CD14-positive monocyte (primary cell): ENCODE results near the gene HOXD11. TPM values are rescaled to one million over a fixed set of nuclear protein-coding genes. Genes with fewer than 3 reads are reported as not detected.

Source experiments
- DNase-seq, 3 donors: peaks; one replicate each; pipeline ENCODE4 v3.0.0-alpha.2; 2011 to 2022
- H2AFZ ChIP-seq: 2 replicates; pipeline ENCODE4 v1.6.0; 2012; ENCODE audit warnings: mild to moderate bottlenecking, low read depth, low read length, inconsistent platforms; ENCODE audit not compliant: insufficient read depth, poor library complexity, severe bottlenecking
- H3K27ac ChIP-seq, 2 donors: 1 replicate in 1 of 2; 2 replicates in 1 of 2; pipeline ENCODE4 v1.5.1; 2012 to 2013; ENCODE audit warnings: low read length in 2 of 2, control low read depth in 1 of 2, inconsistent platforms in 1 of 2, low read depth in 1 of 2, mild to moderate bottlenecking in 1 of 2
- H3K27me3 ChIP-seq, 2 donors: one replicate each; pipeline versions ENCODE4 v1.6.0 to v1.6.1; 2011 to 2013; ENCODE audit warnings: low read length in 2 of 2; ENCODE audit not compliant: control insufficient read depth in 2 of 2, insufficient read depth in 2 of 2
- H3K36me3 ChIP-seq, 2 donors: replicated peaks in 1 of 2; 1 replicate in 1 of 2; 2 replicates in 1 of 2; pipeline versions ENCODE4 v1.5.1 to v1.6.1; 2012 to 2013; ENCODE audit warnings: low read length in 2 of 2, control low read depth in 1 of 2, inconsistent platforms in 1 of 2, mild to moderate bottlenecking in 1 of 2; ENCODE audit not compliant: insufficient read depth in 2 of 2, control insufficient read depth in 1 of 2
- H3K4me1 ChIP-seq, 2 donors: 1 replicate in 1 of 2; 2 replicates in 1 of 2; pipeline versions ENCODE4 v1.5.1 to v1.6.1; 2012 to 2013; ENCODE audit warnings: low read length in 2 of 2, control low read depth in 1 of 2, inconsistent platforms in 1 of 2, mild to moderate bottlenecking in 1 of 2, moderate library complexity in 1 of 2; ENCODE audit not compliant: insufficient read depth in 2 of 2, control insufficient read depth in 1 of 2
- H3K4me2 ChIP-seq: replicated peaks from 2 replicates; pipeline ENCODE3; 2012; ENCODE audit warnings: low read length, moderate library complexity, mild to moderate bottlenecking; ENCODE audit not compliant: poor library complexity, severe bottlenecking; ENCODE audit errors: extremely low read depth
- H3K4me3 ChIP-seq, 3 experiments: fragments of 200-600 bp in 1 of 3; sonication (generic) in 1 of 3; replicated peaks in 1 of 3; 1 replicate in 2 of 3; 2 replicates in 1 of 3; pipeline ENCODE4 v1.5.1; 2011 to 2013; ENCODE audit warnings: low read length in 3 of 3, mild to moderate bottlenecking in 3 of 3, control low read depth in 2 of 3, low read depth in 2 of 3, inconsistent platforms in 1 of 3, moderate library complexity in 1 of 3
- H3K79me2 ChIP-seq: 2 replicates; pipeline ENCODE4 v1.6.0; 2012; ENCODE audit warnings: mild to moderate bottlenecking, control low read depth, inconsistent platforms, low read length, moderate library complexity; ENCODE audit not compliant: insufficient read depth
- H3K9ac ChIP-seq: 2 replicates; pipeline ENCODE4 v1.6.0; 2017; ENCODE audit warnings: low read length, mild to moderate bottlenecking; ENCODE audit not compliant: insufficient read depth, poor library complexity, severe bottlenecking
- H3K9me3 ChIP-seq, 2 donors: replicated peaks in 1 of 2; 1 replicate in 1 of 2; 2 replicates in 1 of 2; pipeline versions ENCODE4 v1.5.1 to v1.6.1; 2012 to 2013; ENCODE audit warnings: low read length in 2 of 2, control low read depth in 1 of 2; ENCODE audit not compliant: control insufficient read depth in 1 of 2, insufficient read depth in 1 of 2
- H4K20me1 ChIP-seq: 2 replicates; pipeline ENCODE4 v1.6.0; 2012; ENCODE audit warnings: mild to moderate bottlenecking, low read length, control low read depth, moderate library complexity; ENCODE audit not compliant: insufficient read depth
- H3K27ac Mint-ChIP-seq, 7 donors: one replicate each; pipeline ENCODE4 v1.8.0; 2020; ENCODE audit warnings: mild to moderate bottlenecking in 7 of 7, mixed read lengths in 7 of 7, moderate library complexity in 6 of 7, inconsistent platforms in 2 of 7
- H3K27me3 Mint-ChIP-seq, 3 donors: one replicate each; pipeline ENCODE4 v1.8.0; 2021 to 2022; ENCODE audit warnings: low read depth in 3 of 3, mild to moderate bottlenecking in 3 of 3, mixed read lengths in 3 of 3, moderate library complexity in 3 of 3, inconsistent platforms in 1 of 3
- H3K36me3 Mint-ChIP-seq, 2 donors: one replicate each; pipeline ENCODE4 v1.8.0; 2020; ENCODE audit warnings: mixed read lengths in 2 of 2, inconsistent platforms in 1 of 2, mild to moderate bottlenecking in 1 of 2
- H3K4me1 Mint-ChIP-seq: one replicate; pipeline ENCODE4 v1.8.0; 2020; ENCODE audit warnings: mild to moderate bottlenecking, mixed read lengths
- H3K4me3 Mint-ChIP-seq, 2 donors: one replicate each; pipeline ENCODE4 v1.8.0; 2020; ENCODE audit warnings: mild to moderate bottlenecking in 2 of 2, mixed read lengths in 2 of 2, moderate library complexity in 1 of 2
- H3K9me3 Mint-ChIP-seq, 7 donors: one replicate each; pipeline ENCODE4 v1.8.0; 2020 to 2022; ENCODE audit warnings: mixed read lengths in 7 of 7, mild to moderate bottlenecking in 6 of 7, moderate library complexity in 6 of 7, inconsistent platforms in 2 of 7
- CTCF ChIP-seq: fragments of 200-600 bp; IDR thresholded peaks from one replicate; pipeline ENCODE4 v1.8.0; 2022; ENCODE audit warnings: antibody characterized with exemption, mild to moderate bottlenecking
- WGBS: methylation state at CpG from one replicate; pipeline ENCODE4 v1.1.5; 2013; ENCODE audit warnings: missing lambda C conversion rate; ENCODE audit not compliant: insufficient coverage; 5-methylcytosine and 5-hydroxymethylcytosine counted together
- intact Hi-C, 2 donors: fragments of 100-400 bp; cut with micrococcal nuclease; formaldehyde crosslinking; loops; one replicate each; pipeline versions ENCODE4 v1.15.0 to v1.15.1; 2023
- polyA plus RNA-seq, 3 donors: library from polyadenylated mRNA; depleted of rRNA in 1 of 3; unstranded in 2 of 3; stranded (reverse) in 1 of 3; fragments of 300-500 nt in 2 of 3; fragments of >200 nt in 1 of 3; fragmentation: Illumina TruSeq in 2 of 3; gene quantifications; 1 replicate in 2 of 3; 2 replicates in 1 of 3; pipeline ENCODE4 v1.2.3, GENCODE V29; 2012 to 2021

The HOXD11 gene
- polyA plus RNA-seq, 3 donors = not detected

GRCh38 chr2:176084611-176085119, 22.4 kb upstream of the HOXD11 start:
- H3K27me3 ChIP-seq = peaks cover 92 to 96% of the 10 kb centered on the region in 2 donors
- no peak overlapping the region for H3K27ac Mint-ChIP-seq
- H3K9ac ChIP-seq = no peak overlapping the region
- no peaks in the 10 kb centered on the region for H3K36me3 ChIP-seq
- no peaks in the 10 kb centered on the region for H4K20me1 ChIP-seq
- peaks cover 95 to 97% (median 95%) of the 10 kb centered on the region in 3 donors for H3K27me3 Mint-ChIP-seq
- no peak for TF ChIP-seq CTCF
- H2AFZ ChIP-seq = no peak overlapping the region
- no peak overlapping the region for H3K4me2 ChIP-seq
- peaks cover 8 to 55% (median 34%) of the 10 kb centered on the region in 7 donors for H3K9me3 Mint-ChIP-seq
- peaks cover 8 to 88% of the 10 kb centered on the region in 2 donors for H3K9me3 ChIP-seq
- H3K4me3 Mint-ChIP-seq = peak overlapping the region in 1 of 2 donors; percentile 80
- 3% methylated on average over 23 of the region's 26 CpGs for WGBS
- intact Hi-C loops = loop anchor here in 1 of 2 donors (5.0 kb wide), 1 partner anchor 38 kb away; the partner anchor contains the start of gene HOXD9
- peaks cover 8 to 24% of the 10 kb centered on the region in 2 donors for H3K4me1 ChIP-seq
- H3K4me3 ChIP-seq = no peak overlapping the region
- no peak overlapping the region for H3K27ac ChIP-seq
- DNase-seq = no peak
- no peaks in the 10 kb centered on the region for H3K79me2 ChIP-seq
- H3K4me1 Mint-ChIP-seq = peaks cover 30% of the 10 kb centered on the region
- peaks cover 8 to 19% of the 10 kb centered on the region in 2 donors for H3K36me3 Mint-ChIP-seq

GRCh38 chr2:176085120-176085788, 21.8 kb upstream of the HOXD11 start:
- Histone ChIP-seq H3K79me2 (no peaks in the 10 kb centered on the region), H3K4me3 (no peak overlapping the region), H2AFZ (no peak overlapping the region), H3K9ac (no peak overlapping the region), H3K4me2 (no peak overlapping the region), H3K9me3 (peaks cover 8 to 91% of the 10 kb centered on the region in 2 donors), H3K27me3 (peaks cover 97 to 98% of the 10 kb centered on the region in 2 donors), H3K27ac (no peak overlapping the region), H4K20me1 (no peaks in the 10 kb centered on the region), H3K4me1 (peaks cover 8 to 20% of the 10 kb centered on the region in 2 donors), H3K36me3 (no peaks in the 10 kb centered on the region)
- intact Hi-C loops = no loop called here
- TF ChIP-seq CTCF = no peak
- peaks cover 29% of the 10 kb centered on the region for H3K4me1 Mint-ChIP-seq
- peaks cover 8 to 20% of the 10 kb centered on the region in 2 donors for H3K36me3 Mint-ChIP-seq
- H3K27me3 Mint-ChIP-seq = peaks cover 98 to 100% (median 100%) of the 10 kb centered on the region in 3 donors
- 4% methylated on average over 19 of the region's 40 CpGs for WGBS
- peak overlapping the region in 1 of 2 donors; percentile 80 for H3K4me3 Mint-ChIP-seq
- DNase-seq = no peak
- H3K27ac Mint-ChIP-seq = no peak overlapping the region
- H3K9me3 Mint-ChIP-seq = peaks cover 8 to 53% (median 33%) of the 10 kb centered on the region in 7 donors
